Measurements from ENCODE around the gene SRCIN1.

DNA sequence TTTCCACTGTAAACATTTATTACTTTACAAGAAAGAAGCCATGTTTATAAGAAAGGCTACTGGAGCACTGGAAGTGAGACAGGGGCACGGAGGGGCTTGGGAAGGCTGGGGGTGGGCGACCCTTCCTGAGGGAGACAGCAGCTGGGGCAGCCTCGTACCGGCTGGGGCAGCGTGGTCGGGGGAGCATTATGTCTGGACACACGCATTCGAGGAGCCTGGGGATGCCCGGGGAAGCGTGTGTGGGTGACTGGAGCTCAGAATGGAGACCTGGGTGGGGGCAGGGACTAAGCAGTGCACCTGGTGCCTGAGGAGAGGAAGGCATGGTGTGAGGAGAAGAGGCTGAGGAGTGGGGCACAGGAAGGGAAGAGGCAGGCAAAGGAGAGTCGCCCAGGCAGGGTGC, 64.5 kb downstream of the SRCIN1 start:
- TF ChIP-seq POLR2A (IDR thresholded peaks at IDR 0.05) (no peak), CTCF (IDR thresholded peaks at IDR 0.05) (no peak)
